Nephron (organoid): ENCODE results near the gene PTPRN2.

Source experiments
- H3K27ac Mint-ChIP-seq, 3 experiments: 2 replicates each; pipeline ENCODE4 v1.8.0; 2020; ENCODE audit warnings: mixed read lengths in 3 of 3, mild to moderate bottlenecking in 2 of 3, moderate library complexity in 1 of 3
- H3K27me3 Mint-ChIP-seq: 2 replicates; pipeline ENCODE4 v1.8.0; 2021; ENCODE audit warnings: low read depth, mild to moderate bottlenecking, moderate library complexity, mixed read lengths
- H3K36me3 Mint-ChIP-seq: 2 replicates; pipeline ENCODE4 v1.8.0; 2020; ENCODE audit warnings: low read depth, mixed read lengths
- H3K4me1 Mint-ChIP-seq: 2 replicates; pipeline ENCODE4 v1.8.0; 2020; ENCODE audit warnings: mixed read lengths
- H3K4me3 Mint-ChIP-seq, 3 experiments: 2 replicates each; pipeline ENCODE4 v1.8.0; 2020; ENCODE audit warnings: mild to moderate bottlenecking in 3 of 3, mixed read lengths in 3 of 3, moderate library complexity in 2 of 3
- H3K9me3 Mint-ChIP-seq: 2 replicates; pipeline ENCODE4 v1.8.0; 2020; ENCODE audit warnings: mixed read lengths
- CTCF ChIP-seq, 3 experiments: fragments of 200-600 bp; sonication (generic); IDR thresholded peaks; one replicate each; pipeline ENCODE4 v1.5.0; 2021; ENCODE audit warnings: antibody characterized with exemption in 3 of 3; ENCODE audit not compliant: unreplicated experiment in 3 of 3

The PTPRN2 gene

DNA sequence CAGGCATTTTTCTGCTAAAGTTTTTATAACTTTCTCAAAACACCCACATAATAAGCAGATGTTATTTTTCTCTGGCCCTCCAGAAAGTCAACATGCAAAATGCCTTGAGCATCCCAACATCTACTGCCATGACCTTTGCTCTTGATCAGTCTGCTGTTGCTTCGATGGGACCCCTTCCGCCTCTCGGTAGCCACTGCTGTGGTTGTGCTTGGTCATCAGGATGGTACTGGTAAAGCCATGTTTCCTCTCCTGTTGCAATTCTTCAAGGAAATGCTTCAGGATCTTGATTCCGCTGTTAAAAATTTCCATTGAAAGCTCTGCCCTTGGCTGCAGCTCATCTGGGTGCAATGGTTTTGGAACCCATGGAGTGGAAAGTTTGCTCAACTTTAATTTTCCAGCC is 717.8 kb downstream of the PTPRN2 start:
- H3K27ac Mint-ChIP-seq: no peak overlapping the region
- no peak for TF ChIP-seq CTCF (IDR thresholded peaks at IDR 0.05; ENCODE audit: unreplicated experiment in 3 of 3)
- peaks cover 3% of the 10 kb centered on the region for H3K4me1 Mint-ChIP-seq
- H3K9me3 Mint-ChIP-seq: peaks cover 22% of the 10 kb centered on the region
- no peaks in the 10 kb centered on the region for H3K36me3 Mint-ChIP-seq
- peaks cover 26% of the 10 kb centered on the region for H3K27me3 Mint-ChIP-seq
- H3K4me3 Mint-ChIP-seq: no peak overlapping the region

DNA sequence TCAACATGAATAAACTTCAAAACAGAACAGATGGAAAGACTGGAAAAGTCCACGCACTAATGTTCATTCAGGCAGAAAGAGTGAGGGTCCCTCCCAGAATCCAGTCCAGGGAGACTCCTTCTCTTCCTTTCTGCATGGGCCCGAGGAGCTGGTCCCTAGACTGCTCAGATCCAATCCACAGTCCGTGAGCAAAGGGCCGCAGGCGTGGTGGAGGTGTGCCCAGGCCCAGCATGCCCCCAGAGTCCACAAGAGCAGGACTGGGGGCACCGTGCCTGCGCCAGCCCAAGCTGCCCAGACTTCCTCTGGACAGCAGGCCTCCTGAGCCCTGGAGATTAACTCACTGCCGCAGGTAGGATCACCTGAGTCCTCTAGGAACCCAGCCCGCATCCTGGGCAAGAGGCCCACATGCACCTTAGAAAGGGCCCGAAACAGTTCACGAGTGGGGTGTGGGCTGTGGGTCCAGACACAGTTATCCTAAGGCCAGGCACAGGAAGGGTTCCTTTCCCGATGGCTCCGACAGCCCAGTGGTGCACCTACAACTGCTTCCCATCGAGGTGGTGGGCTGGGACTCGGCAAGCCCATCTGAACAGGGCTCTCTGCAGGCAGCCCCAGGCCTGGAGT is 719.8 kb downstream of the PTPRN2 start:
- H3K4me1 Mint-ChIP-seq: no peaks in the 10 kb centered on the region
- peaks cover 22% of the 10 kb centered on the region for H3K9me3 Mint-ChIP-seq
- no peak for TF ChIP-seq CTCF (IDR thresholded peaks at IDR 0.05; ENCODE audit: unreplicated experiment in 3 of 3)
- peaks cover 19% of the 10 kb centered on the region for H3K27me3 Mint-ChIP-seq
- H3K27ac Mint-ChIP-seq: no peak overlapping the region
- no peak overlapping the region for H3K4me3 Mint-ChIP-seq
- H3K36me3 Mint-ChIP-seq: no peaks in the 10 kb centered on the region

DNA sequence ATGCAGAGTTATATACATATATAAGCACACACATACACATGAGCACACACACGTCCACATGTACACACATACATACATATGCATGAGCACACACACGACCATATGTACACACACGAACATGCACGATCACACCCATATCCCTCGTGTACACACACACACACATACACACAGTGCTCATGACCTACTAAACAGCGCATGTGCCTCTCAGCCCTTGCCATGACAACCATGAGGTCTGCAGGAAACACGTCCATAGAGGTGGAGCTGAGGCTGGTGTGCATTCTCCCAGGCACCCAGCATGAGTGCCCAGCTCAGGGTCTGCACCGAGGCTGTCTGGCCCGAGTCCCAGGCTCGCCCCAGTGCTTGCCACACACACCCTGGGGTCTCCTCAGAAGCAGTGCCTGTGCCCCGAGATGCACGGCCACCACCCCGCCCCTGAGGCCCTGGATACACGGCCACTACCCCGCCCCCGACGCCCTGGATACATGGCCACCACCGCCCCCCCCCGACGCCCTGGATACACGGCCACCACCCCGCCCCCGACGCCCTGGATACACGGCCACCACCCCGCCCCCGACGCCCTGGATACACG is 721.2 kb downstream of the PTPRN2 start:
- Mint-ChIP-seq H3K36me3 (no peaks in the 10 kb centered on the region), H3K27ac (no peak overlapping the region), H3K27me3 (peaks cover 23% of the 10 kb centered on the region), H3K4me3 (no peak overlapping the region), H3K9me3 (peaks cover 22% of the 10 kb centered on the region), H3K4me1 (no peaks in the 10 kb centered on the region)
- no peak for TF ChIP-seq CTCF (IDR thresholded peaks at IDR 0.05; ENCODE audit: unreplicated experiment in 3 of 3)

GRCh38 chr7:157865351-157866165 is 722.1 kb downstream of the PTPRN2 start:
- Mint-ChIP-seq H3K36me3 (no peaks in the 10 kb centered on the region), H3K27ac (no peak overlapping the region)

GRCh38 chr7:157864911-157865310 is 722.7 kb downstream of the PTPRN2 start:
- TF ChIP-seq CTCF (IDR thresholded peaks at IDR 0.05; ENCODE audit: unreplicated experiment in 3 of 3): no peak
- Mint-ChIP-seq H3K27ac (no peak overlapping the region), H3K9me3 (peaks cover 15% of the 10 kb centered on the region), H3K27me3 (peaks cover 22% of the 10 kb centered on the region), H3K4me1 (peaks cover 8% of the 10 kb centered on the region), H3K4me3 (no peak overlapping the region), H3K36me3 (no peaks in the 10 kb centered on the region)

More at GRCh38 chr7:157865351-157866165, 722.1 kb downstream of the PTPRN2 start:
- Mint-ChIP-seq H3K9me3 (peaks cover 21% of the 10 kb centered on the region), H3K27me3 (peaks cover 22% of the 10 kb centered on the region), H3K4me3 (no peak overlapping the region), H3K4me1 (peaks cover 2% of the 10 kb centered on the region)
- no peak for TF ChIP-seq CTCF (IDR thresholded peaks at IDR 0.05; ENCODE audit: unreplicated experiment in 3 of 3)
